Bone marrow (tissue), 2 donors: ENCODE measurements around the gene PRSS33.

Experiments used
- DNase-seq, 2 donors: peaks; one replicate each; lab custom pipeline; 2025; lab: John Stamatoyannopoulos, UW

The PRSS33 gene

DNA sequence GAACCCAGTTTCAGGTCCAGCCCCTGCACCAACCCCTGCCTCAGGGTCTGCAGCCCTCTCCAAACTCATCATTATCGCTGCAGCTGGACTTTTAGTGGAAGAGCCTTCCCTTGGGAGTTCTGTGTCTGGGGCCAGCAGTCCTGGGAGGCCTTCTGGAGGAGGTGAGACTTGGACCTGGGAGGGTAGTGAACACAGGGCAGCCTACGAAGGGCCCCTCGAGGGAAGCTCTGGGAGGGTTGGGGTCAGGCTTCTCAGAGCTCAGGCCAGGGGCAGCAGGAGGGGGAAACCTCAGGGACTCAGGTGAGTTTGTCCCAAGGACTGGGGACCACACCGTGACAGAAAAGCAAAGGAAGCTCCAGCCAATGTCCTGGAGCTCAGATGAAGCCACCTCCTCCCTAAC is 46.2 kb downstream of the PRSS33 start:
- DNase-seq = no peak

GRCh38 chr16:2740476-2740875 is 46.9 kb downstream of the PRSS33 start:
- no peak for DNase-seq

DNA sequence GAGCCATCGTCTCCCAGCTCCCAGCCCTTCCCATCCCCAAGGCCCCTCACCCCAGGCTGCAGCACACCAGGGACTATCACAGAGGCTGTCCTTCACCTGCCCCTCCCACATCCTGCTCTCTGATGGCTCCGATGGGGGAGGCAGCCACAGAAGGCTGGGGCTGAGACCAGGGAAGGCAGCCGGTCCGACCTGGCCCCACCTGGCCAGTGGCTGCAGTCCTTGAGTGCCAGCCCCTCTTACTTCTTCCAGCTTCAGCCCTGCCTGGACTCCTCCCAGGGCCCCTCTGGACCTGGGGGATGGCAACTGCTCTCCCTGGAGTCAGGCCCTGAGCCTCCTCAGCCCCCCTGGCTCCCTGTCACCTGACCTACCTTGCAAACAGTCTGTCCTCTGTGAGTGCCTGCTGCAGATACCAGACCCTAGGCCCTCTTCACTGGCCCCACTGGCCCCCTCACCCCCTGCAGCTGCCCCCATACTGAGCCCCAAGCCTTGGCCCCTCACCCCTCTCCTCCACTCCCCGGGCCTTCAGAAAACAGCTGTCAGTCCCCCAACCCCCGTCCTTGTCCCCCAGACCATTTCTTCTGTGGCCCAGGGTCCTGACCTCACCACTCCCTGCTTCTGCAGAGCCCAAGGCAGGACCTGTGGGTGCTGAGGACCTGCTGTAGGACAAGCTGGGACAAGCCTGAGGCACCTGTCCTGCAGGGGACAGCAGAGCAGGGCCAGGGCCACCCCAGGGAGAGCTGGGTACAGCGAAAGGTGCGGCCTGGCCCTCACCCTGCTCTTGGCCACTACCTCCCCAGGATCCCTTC is 47.5 kb downstream of the PRSS33 start:
- DNase-seq = no peak

DNA sequence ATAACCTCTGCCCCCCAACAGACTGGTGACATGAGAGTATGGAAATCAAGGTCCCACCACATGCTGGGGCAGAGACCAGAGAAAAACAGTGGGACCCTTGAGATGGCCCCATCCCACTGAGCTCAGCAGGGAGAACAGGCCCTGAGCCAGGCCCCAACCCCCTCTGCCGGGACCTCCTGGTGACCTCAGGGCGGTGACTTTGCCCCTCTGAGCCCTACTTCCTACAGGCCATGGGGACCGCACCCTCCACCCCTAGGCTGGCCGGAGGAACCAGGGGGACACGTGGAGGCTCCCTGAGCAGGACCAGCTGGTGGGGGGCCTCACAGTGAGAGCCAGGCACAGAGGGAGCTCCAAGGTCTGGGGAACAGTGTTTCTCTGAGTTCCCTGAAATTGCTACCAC is 48.7 kb downstream of the PRSS33 start:
- DNase-seq = no peak

DNA sequence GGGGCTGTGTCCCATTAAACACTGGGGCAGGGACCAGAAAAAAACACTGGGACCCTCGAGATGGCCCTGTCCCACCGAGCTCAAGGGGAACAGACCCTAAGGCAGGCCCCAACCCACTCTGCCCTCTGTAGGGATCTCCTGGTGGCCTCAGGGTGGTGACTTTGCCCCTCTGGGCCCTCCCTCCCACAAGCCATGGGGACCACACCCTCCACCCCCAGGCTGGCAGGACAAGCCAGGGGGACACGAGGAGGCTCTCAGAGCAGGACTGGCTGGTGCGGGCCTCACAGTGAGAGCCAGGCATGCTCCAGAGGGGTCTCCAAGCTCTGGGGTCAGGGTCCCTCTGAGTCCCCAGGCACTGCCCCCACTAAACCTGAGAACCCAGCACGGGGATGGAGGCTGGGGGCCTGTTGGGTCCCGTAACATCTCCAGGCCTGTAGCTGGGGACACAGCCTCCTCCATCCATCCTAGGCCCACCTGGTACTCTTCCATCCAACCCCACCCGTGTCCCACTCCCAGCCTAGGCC is 49.4 kb downstream of the PRSS33 start:
- DNase-seq = no peak

DNA sequence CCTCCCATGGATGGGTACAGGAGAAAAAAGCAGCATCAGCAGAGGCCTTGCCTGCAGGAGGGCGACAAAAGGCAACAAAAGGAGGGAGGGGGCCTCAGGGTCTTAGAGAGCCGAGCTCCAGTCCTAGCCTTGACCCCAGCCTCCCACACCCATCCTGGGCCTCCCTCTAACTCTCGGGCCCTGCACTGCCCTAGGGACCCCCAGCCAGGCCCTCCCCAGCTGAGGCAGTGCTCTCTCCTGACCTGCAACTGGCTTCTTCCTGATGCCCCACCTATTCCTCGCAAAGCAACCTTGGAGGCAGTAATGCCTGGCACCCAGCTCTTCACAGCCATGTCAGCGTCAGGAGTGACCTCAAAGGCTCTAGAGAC is 50.1 kb downstream of the PRSS33 start:
- no peak for DNase-seq

GRCh38 chr16:2736476-2737237 is 50.7 kb downstream of the PRSS33 start:
- DNase-seq = no peak

- DNase-seq = no peak
These were observed 52.4 kb downstream of the PRSS33 start for GRCh38 chr16:2734844-2735515.
